NCI-H1048 (cell line): ENCODE results near the gene ASB13.

Experiments
- DNase-seq: peaks from one replicate; lab custom pipeline; 2025; lab: John Stamatoyannopoulos, UW

ASB13 gene

GRCh38 chr10:5647507-5648240, 18.7 kb downstream of the ASB13 start:
- no peak for DNase-seq

- no peak for DNase-seq
Measured at GRCh38 chr10:5645944-5646617, 20.3 kb downstream of the ASB13 start.

- DNase-seq, result no peak
Measured at GRCh38 chr10:5645375-5645774, 21.0 kb downstream of the ASB13 start.

GRCh38 chr10:5644930-5645329, 21.5 kb downstream of the ASB13 start:
- no peak for DNase-seq

GRCh38 chr10:5643346-5644067, 22.9 kb downstream of the ASB13 start:
- DNase-seq, result no peak

GRCh38 chr10:5641501-5641900, 24.9 kb downstream of the ASB13 start:
- no peak for DNase-seq

GRCh38 chr10:5640501-5640900, 25.9 kb downstream of the ASB13 start:
- no peak for DNase-seq

- DNase-seq, result no peak
Measured at GRCh38 chr10:5640036-5640435, 26.4 kb downstream of the ASB13 start.

- no peak for DNase-seq
Measured at GRCh38 chr10:5639066-5639465, 27.3 kb downstream of the ASB13 start.

GRCh38 chr10:5638494-5638893, 27.9 kb downstream of the ASB13 start:
- no peak for DNase-seq

- no peak for DNase-seq
Measured at GRCh38 chr10:5634918-5635317, 31.5 kb downstream of the ASB13 start.

- DNase-seq, result no peak
Measured at GRCh38 chr10:5633166-5633749, 33.1 kb downstream of the ASB13 start.

- DNase-seq, result no peak
Measured at GRCh38 chr10:5632446-5632845, 33.9 kb downstream of the ASB13 start.

GRCh38 chr10:5631936-5632335, 34.5 kb downstream of the ASB13 start:
- no peak for DNase-seq

- DNase-seq, result no peak
Measured at GRCh38 chr10:5630112-5630436, 36.3 kb downstream of the ASB13 start.

GRCh38 chr10:5629303-5630111, 36.9 kb downstream of the ASB13 start:
- peak; percentile 4 for DNase-seq

GRCh38 chr10:5628451-5629302, 37.7 kb downstream of the ASB13 start:
- no peak for DNase-seq

GRCh38 chr10:5627486-5628044, 38.8 kb downstream of the ASB13 start:
- no peak for DNase-seq

- no peak for DNase-seq
Measured at GRCh38 chr10:5625992-5626777, 40.2 kb downstream of the ASB13 start.

- DNase-seq, result no peak
Measured at GRCh38 chr10:5624701-5625100, 41.7 kb downstream of the ASB13 start.
